ENCODE results near the gene SCUBE1. TPM values are rescaled to one million over a fixed set of nuclear protein-coding genes. Genes with fewer than 3 reads are reported as not detected.

The SCUBE1 gene
- total and polyA plus RNA-seq, 2 of the 8 experiments (the other 6 are each of a cell fraction or from before 2014, with no cell fraction given), result 2.3 to 4.9 TPM

DNA sequence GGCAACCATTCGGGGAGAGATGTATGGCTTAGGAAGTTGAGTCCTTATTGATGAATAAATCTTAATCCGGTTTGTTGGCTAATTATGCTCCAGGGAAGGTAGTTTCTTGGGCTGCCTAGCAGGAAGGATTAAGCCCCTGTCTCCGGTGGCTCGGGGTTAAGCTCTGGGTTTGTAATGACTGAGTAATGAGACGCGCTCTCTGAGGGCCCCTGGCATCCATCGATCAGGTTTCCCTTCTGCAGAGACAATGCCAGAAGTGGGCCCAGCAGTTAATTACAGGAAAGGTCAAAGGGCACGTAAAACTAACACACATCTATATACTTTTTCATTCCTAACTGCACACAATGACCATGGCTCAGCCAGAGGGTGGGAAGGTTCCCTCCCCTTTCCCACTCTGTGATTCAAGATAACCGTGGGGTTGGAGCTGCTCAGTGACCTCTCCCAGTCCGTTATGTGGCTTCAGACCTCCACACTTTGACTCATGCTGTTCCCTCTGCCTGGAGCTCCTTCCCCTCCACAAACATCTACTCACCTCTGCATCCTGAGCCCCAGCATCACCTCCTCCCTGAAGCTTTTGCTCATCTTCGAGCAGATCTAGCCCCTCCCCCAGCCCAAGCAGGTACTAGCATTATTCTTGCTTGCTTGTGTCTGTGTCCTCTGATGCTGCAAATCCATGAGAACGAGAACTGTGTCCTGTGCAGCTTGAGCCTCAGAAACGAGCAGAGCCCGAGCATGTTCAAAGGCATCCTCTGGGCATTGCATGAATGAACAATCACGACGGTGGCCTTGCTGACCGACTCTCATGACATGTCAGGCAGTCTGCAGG is 16.6 kb downstream of the SCUBE1 start:
- Histone ChIP-seq H2BK20ac (ENCODE audit: low read length) (no peak overlapping the region), H3K9me3 (ENCODE audit: insufficient read depth in 2 of 2, low read depth in 1 of 2, low read length in 1 of 2) (no peaks in the 10 kb centered on the region), H3K79me1 (ENCODE audit: low read depth, low read length) (no peaks in the 10 kb centered on the region), H2BK15ac (ENCODE audit: low read length) (no peak overlapping the region), H2BK5ac (ENCODE audit: low read depth, low read length) (no peak overlapping the region), H3K18ac (ENCODE audit: extremely low read depth, low read length) (no peak overlapping the region), H4K5ac (ENCODE audit: insufficient read length, low read depth, low read length) (no peak overlapping the region), H3K79me2 (ENCODE audit: control insufficient read depth in 1 of 2, insufficient read depth in 2 of 2, low read length in 2 of 2) (no peaks in the 10 kb centered on the region), H2AK5ac (ENCODE audit: low read depth, low read length) (no peak overlapping the region), H2BK120ac (replicated peaks; ENCODE audit: low read depth, low read length) (no peak overlapping the region), H3K4me3 (ENCODE audit: extremely low read depth in 1 of 4, insufficient read depth in 2 of 4, low read depth in 3 of 4, low read length in 4 of 4) (no peak overlapping the region), H3K4me1 (replicated peaks in 1 of 4; ENCODE audit: control insufficient read depth in 3 of 4, insufficient read depth in 4 of 4, low read length in 3 of 4) (peaks cover 0 to 8% (median 4%) of the 10 kb centered on the region in 4 experiments; a peak in 2 of 7 replicates), H3K9ac (replicated peaks in 1 of 4; ENCODE audit: extremely low read depth in 1 of 4, low read depth in 3 of 4, low read length in 3 of 4) (no peak overlapping the region), H3K36me3 (ENCODE audit: control insufficient read depth in 2 of 4, insufficient read depth in 4 of 4, low read length in 3 of 4) (no peaks in the 10 kb centered on the region), H3K23ac (ENCODE audit: insufficient read length) (no peak overlapping the region), H3K56ac (replicated peaks; ENCODE audit: insufficient read length, low read depth, low read length) (no peak overlapping the region), H3K14ac (ENCODE audit: insufficient read length) (no peak overlapping the region), H2AFZ (ENCODE audit: low read length) (no peak overlapping the region), H4K8ac (ENCODE audit: extremely low read depth, insufficient read depth, low read length) (no peak overlapping the region), H2BK12ac (ENCODE audit: low read depth, low read length) (no peak overlapping the region), H3K23me2 (ENCODE audit: low read depth, low read length) (no peaks in the 10 kb centered on the region; the same call in 1 of the 2 replicates), H3K4ac (replicated peaks; ENCODE audit: insufficient read length, low read depth, low read length) (no peak overlapping the region), H3K4me2 (ENCODE audit: insufficient read depth in 1 of 2, low read depth in 2 of 2, low read length in 2 of 2) (no peak overlapping the region), H4K20me1 (replicated peaks in 1 of 2; ENCODE audit: control insufficient read depth in 1 of 2, insufficient read depth in 2 of 2, low read length in 2 of 2) (no peaks in the 10 kb centered on the region), H3K27ac (ENCODE audit: low read depth, low read length) (no peak overlapping the region), H4K91ac (replicated peaks; ENCODE audit: insufficient read length, low read length) (no peak overlapping the region), H3K27me3 (replicated peaks in 1 of 4; ENCODE audit: control insufficient read depth in 3 of 4, extremely low read depth in 1 of 4, insufficient read depth in 3 of 4, low read length in 3 of 4) (no peaks in the 10 kb centered on the region)
- ChIA-PET CTCF (ENCODE audit: partially characterized antibody) (interaction anchor here (0.6 to 5.8 kb wide), 5 partner anchors 13 to 1215 kb away, joined by 3 to 26 read pairs (median 4); partner anchors contain the start of gene SCUBE1), POLR2A (ENCODE audit: partially characterized antibody) (interaction anchor here (0.6 kb wide), 1 partner anchor 32 kb away, joined by 3 read pairs; no protein-coding TSS in a partner anchor)
- no peak for DNase-seq (ENCODE audit: low read depth in 1 of 2, low spot score in 2 of 2)
- FAIRE-seq, result no peak
- WGBS, 2 experiments (ENCODE audit: extremely low coverage in 1 of 2, insufficient coverage in 1 of 2, insufficient read length in 1 of 2, insufficient replicate concordance in 2 of 2, low coverage in 1 of 2, low lambda C conversion rate in 2 of 2, missing lambda C conversion rate in 1 of 2), result 80% methylated on average over 17 of the region's 17 CpGs; no CpG with 5 or more reads in 1 of the 2 experiments
- no peak for TF ChIP-seq ASH2L (IDR thresholded peaks at IDR 0.05; ENCODE audit: low read length)
